Ovary (tissue), 10 donors: ENCODE measurements around the gene UBE2J1. TPM values are rescaled to one million over a fixed set of nuclear protein-coding genes. Genes with fewer than 3 reads are reported as not detected.
A peak's percentile ranks its signal among the peaks of the same experiment; 100 is the strongest.
"Not testable (repeated sequence)": the region's sequence is repeated elsewhere in the genome, so short reads cannot be mapped to it uniquely, and the experiment has no call there.

Source experiments
- DNase-seq, 5 donors: peaks; one replicate each; pipeline ENCODE4 v3.0.0-alpha.2; 2019 to 2020
- H3K27ac ChIP-seq, 2 donors: fragments of 200-600 bp; one replicate each; pipeline versions ENCODE4 v1.5.1 to v1.8.0; 2019 to 2022
- H3K27me3 ChIP-seq: fragments of 200-600 bp; one replicate; pipeline ENCODE4 v1.8.0; 2022
- H3K36me3 ChIP-seq: fragments of 200-600 bp; sonication (generic); one replicate; pipeline ENCODE4 v1.5.1; 2019
- H3K4me1 ChIP-seq: one replicate; pipeline ENCODE4 v1.8.1; 2013; ENCODE audit warnings: mild to moderate bottlenecking, moderate library complexity; ENCODE audit not compliant: insufficient read depth
- H3K4me3 ChIP-seq: fragments of 200-600 bp; sonication (generic); one replicate; pipeline ENCODE4 v1.5.1; 2017
- H3K9me3 ChIP-seq, 2 donors: fragments of 200-600 bp in 1 of 2; sonication (generic) in 1 of 2; one replicate each; pipeline versions ENCODE4 v1.5.1 to v1.8.1; 2013 to 2019; ENCODE audit warnings: mild to moderate bottlenecking in 1 of 2, moderate library complexity in 1 of 2
- CTCF ChIP-seq, 3 donors: fragments of 450-650 bp in 2 of 3; fragments of 200-600 bp in 1 of 3; IDR thresholded peaks; one replicate each; pipeline versions ENCODE4 v1.5.1 to v1.8.0; 2016 to 2022; ENCODE audit warnings: antibody characterized with exemption in 3 of 3, mild to moderate bottlenecking in 1 of 3
- EP300 ChIP-seq: sonication (generic); formaldehyde crosslinking; IDR thresholded peaks from one replicate; pipeline ENCODE4 v1.6.1; 2017; ENCODE audit warnings: antibody characterized with exemption
- POLR2A ChIP-seq: fragments of 450-650 bp; IDR thresholded peaks from one replicate; pipeline ENCODE4 v1.6.1; 2017; ENCODE audit warnings: antibody characterized with exemption, mild to moderate bottlenecking, moderate library complexity
- WGBS, 3 donors: extraction: QIAGEN DNeasy Blood & Tissue Kit in 1 of 3; methylation state at CpG; one replicate each; pipeline versions ENCODE4 v1.1.5 to v1.1.7; 2013 to 2017; 5-methylcytosine and 5-hydroxymethylcytosine counted together
- intact Hi-C, 4 donors: fragments of 100-400 bp; cut with DNase I; formaldehyde crosslinking; loops; one replicate each; pipeline versions ENCODE4 v1.11.0 to v1.15.1; 2022 to 2023
- long read RNA-seq, 3 donors: library from polyadenylated mRNA in 2 of 3; unstranded in 2 of 3; transcript quantifications; one replicate each; pipeline ENCODE4 v2.0.0 and lab custom pipeline, GENCODE V29; 2021 to 2026
- polyA plus RNA-seq, 2 donors: library from polyadenylated mRNA; stranded (reverse); fragments of 200-250 nt in 1 of 2; fragments of 350-450 nt in 1 of 2; fragmentation: Illumina TruSeq in 1 of 2; extraction: RNeasy Lipid Tissue Mini Kit (QIAGEN cat#74804) in 1 of 2; gene quantifications; one replicate each; pipeline ENCODE4 v1.2.3, GENCODE V29; 2013 to 2014
- total RNA-seq, 7 donors: library from RNA; depleted of rRNA in 2 of 7; stranded (reverse); fragments of >200 nt in 2 of 7; fragmentation: NEBNext Ultra II Directional in 3 of 7; extraction: Animal tissue kit (Norgen Biotek cat#: 25700) in 3 of 7; gene quantifications; one replicate each; pipeline versions ENCODE4 v1.1.0 to v1.2.4, GENCODE V29; 2016 to 2023
- donor health status: DM: no; HTN: no; CAD: no; lungs with moderate emphysema.
- donor health status: DM: no; HTN: no; CAD: no.
- donor health status: Bipolar disorder and iron deficiency.
- donor health status: DM: yes; HTN: yes; CAD: no.
- donor health status: DM: no; HTN: no; CAD: no.
- donor health status: DM: yes; HTN: yes; CAD: no.

UBE2J1 gene
- total RNA-seq, result 10 to 100 TPM; 25.3 to 48.6 (median 35.8) TPM
- 10 to 100 TPM; 21.6 to 40.6 TPM for polyA plus RNA-seq
- long read RNA-seq, donor 1, full-length matches to known transcripts, result 35 of 66 reads
- long read RNA-seq, donor 1, partial matches to known transcripts, result 12 of 66 reads
- long read RNA-seq, donor 1, other reads (novel, unspliced or antisense), result 19 of 66 reads
- long read RNA-seq, donor 2, full-length matches to known transcripts, result 27 of 27 reads
- long read RNA-seq, donor 2, partial matches to known transcripts, result 0 of 27 reads
- long read RNA-seq, donor 2, other reads (novel, unspliced or antisense), result 0 of 27 reads
- long read RNA-seq, donor 3, full-length matches to known transcripts, result 100 of 125 reads
- long read RNA-seq, donor 3, partial matches to known transcripts, result 3 of 125 reads
- long read RNA-seq, donor 3, other reads (novel, unspliced or antisense), result 22 of 125 reads

GRCh38 chr6:89352278-89353117 is at the start of gene UBE2J1:
Gene UBE2J1, minus strand, starts transcription at chr6:89352722. Its CDS starts 153 bp downstream, at chr6:89352569.
- TF ChIP-seq POLR2A, result peak; percentile 80
- TF ChIP-seq CTCF (IDR thresholded peaks at IDR 0.05), result peak in 1 of 3 donors; percentile 18
- peak; percentile 14 for TF ChIP-seq EP300
- 0 to 1% (median 0%) methylated on average over 41 to 102 of the region's 102 CpGs for WGBS, 3 donors
- Histone ChIP-seq H3K27ac (peak within 1 kb of the TSS; percentile 93 to 99), H3K4me1 (peaks cover 11% of the 10 kb centered on the region), H3K9me3 (no peaks in the 10 kb centered on the region), H3K27me3 (no peaks in the 10 kb centered on the region), H3K36me3 (no peaks in the 10 kb centered on the region), H3K4me3 (peak within 1 kb of the TSS; percentile 70)
- peak; percentile 86 to 93 (median 91) for DNase-seq
- intact Hi-C loops, result loop anchor here in 2 of 4 donors (1.0 to 10.0 kb wide), 2 partner anchors 272 to 368 kb away; partner anchors contain the start of gene PNRC1 (in 1 of the 2)

- H3K27ac ChIP-seq, result no peak overlapping the region
- no peaks in the 10 kb centered on the region for H3K4me1 ChIP-seq
- no peak overlapping the region for H3K4me3 ChIP-seq
- no peak for TF ChIP-seq EP300
- TF ChIP-seq CTCF (IDR thresholded peaks at IDR 0.05), result no peak
- no peak for TF ChIP-seq POLR2A
- 69 to 72% (median 69%) methylated on average over 6 of the region's 6 CpGs for WGBS, 3 donors
- H3K27me3 ChIP-seq, result no peaks in the 10 kb centered on the region
- intact Hi-C loops, result no loop called here
- DNase-seq, result no peak
- no peaks in the 10 kb centered on the region for H3K36me3 ChIP-seq
- no peaks in the 10 kb centered on the region for H3K9me3 ChIP-seq
Measured at GRCh38 chr6:89400912-89401399, 48.4 kb upstream of the UBE2J1 start.

DNA sequence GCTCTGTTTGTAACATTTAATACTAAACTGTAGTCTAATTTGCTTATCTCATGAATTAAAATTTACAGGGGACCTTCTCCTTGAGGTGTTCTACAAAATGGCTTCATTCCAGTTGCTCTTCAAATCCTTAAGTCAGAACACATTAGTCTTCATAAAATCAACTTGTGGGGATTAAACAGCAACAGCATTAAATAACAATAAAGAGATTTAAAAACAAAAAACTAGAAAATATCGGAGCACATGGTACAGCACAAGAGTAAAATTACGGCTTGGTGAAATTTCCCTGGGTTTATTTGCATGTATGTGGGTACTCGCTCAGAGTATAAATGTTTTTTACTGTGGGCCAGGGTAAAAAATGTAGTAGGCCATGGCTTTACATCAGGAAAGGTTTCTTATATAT is 47.5 kb upstream of the UBE2J1 start:
- Histone ChIP-seq H3K4me1 (no peaks in the 10 kb centered on the region), H3K4me3 (no peak overlapping the region), H3K27ac (no peak overlapping the region), H3K27me3 (no peaks in the 10 kb centered on the region), H3K9me3 (no peaks in the 10 kb centered on the region), H3K36me3 (no peaks in the 10 kb centered on the region)
- TF ChIP-seq POLR2A (no peak), EP300 (no peak), CTCF (IDR thresholded peaks at IDR 0.05) (no peak)
- no peak for DNase-seq
- WGBS, 3 donors, result 94 to 97% (median 95%) methylated on average over 3 of the region's 3 CpGs
- intact Hi-C loops, result no loop called here

DNA sequence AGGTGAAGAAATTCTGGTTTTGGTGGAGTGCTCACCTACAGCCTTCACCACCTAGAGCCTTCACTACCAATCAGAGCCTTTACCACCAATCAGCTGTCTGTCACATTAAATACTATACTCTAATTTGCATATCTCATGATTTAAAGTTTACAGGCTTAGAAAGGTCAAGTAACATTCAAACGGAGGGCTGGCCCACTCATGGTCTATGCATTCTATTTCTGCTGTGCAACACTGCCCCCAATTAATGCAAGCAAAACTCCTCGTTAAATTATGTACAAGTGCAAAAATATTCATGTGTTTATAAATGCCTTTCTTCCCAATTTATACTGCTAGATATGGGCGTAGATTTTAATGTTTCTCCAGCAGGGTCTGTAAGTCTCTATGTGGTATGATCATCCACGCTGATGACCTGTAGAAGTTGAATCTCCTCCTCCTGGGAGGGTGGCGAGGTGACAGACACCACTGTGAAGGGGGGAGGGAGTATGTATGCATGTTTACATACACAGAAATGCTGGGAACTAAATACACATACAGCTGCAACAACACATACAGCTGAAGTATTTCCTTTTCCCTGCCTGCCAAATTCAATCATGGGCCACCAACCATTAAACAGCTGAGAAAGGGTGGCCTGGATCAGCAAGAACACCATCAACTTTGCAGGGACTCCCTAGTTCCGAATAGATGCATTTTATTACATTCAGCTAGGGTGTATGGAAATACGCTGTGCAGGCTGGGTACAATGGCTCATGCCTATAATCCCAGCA is 46.4 kb upstream of the UBE2J1 start:
- H3K27ac ChIP-seq, result no peak overlapping the region
- DNase-seq, result no peak
- no peaks in the 10 kb centered on the region for H3K27me3 ChIP-seq
- TF ChIP-seq POLR2A, result no peak
- no peak for TF ChIP-seq EP300
- TF ChIP-seq CTCF (IDR thresholded peaks at IDR 0.05), result no peak
- no peaks in the 10 kb centered on the region for H3K36me3 ChIP-seq
- no peak overlapping the region for H3K4me3 ChIP-seq
- H3K9me3 ChIP-seq, result no peaks in the 10 kb centered on the region
- 75 to 83% (median 81%) methylated on average over 7 of the region's 7 CpGs for WGBS, 3 donors
- no peaks in the 10 kb centered on the region for H3K4me1 ChIP-seq
- intact Hi-C loops, result no loop called here

DNA sequence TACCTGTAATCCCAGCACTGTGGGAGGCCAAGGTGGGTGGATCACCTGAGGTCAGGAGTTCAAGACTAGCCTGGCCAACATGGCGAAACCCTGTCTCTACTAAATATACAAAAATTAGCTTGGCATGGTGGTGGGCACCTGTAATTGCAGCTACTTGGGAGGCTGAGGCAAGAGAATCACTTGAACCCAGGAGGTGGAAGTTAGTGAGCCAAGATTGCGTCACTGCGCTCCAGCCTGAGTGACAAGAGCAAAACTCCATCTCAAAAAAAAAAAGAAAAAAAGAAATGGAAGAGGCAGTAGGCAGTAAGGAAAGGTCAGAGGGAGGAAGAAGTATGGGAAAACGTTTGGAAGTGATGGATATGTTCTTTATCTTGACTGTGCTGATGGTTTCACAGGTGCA is 45.4 kb upstream of the UBE2J1 start:
- H3K9me3 ChIP-seq, DNase-seq, H3K27me3 ChIP-seq, H3K4me1 ChIP-seq, H3K4me3 ChIP-seq, H3K36me3 ChIP-seq, H3K27ac ChIP-seq, intact Hi-C loops: not testable (repeated sequence)
- 78 to 85% (median 79%) methylated on average over 4 of the region's 4 CpGs for WGBS, 3 donors
